Tibial nerve (tissue), 3 donors: Measurements from ENCODE around the gene CCDC117.

Experiments
- POLR2A ChIP-seq, 2 donors: fragments of 450-650 bp; IDR thresholded peaks; one replicate each; pipeline ENCODE4 v1.6.1; 2017; ENCODE audit warnings: antibody characterized with exemption in 2 of 2, mild to moderate bottlenecking in 2 of 2, moderate library complexity in 2 of 2
- TF ChIP-seq, protein P1 (sequence below), 5 experiments: fragments of 200-600 bp in 3 of 5; fragments of 450-650 bp in 2 of 5; sonication (generic) in 3 of 5; IDR thresholded peaks; one replicate each; pipeline ENCODE4 v1.5.1; 2016 to 2019; ENCODE audit warnings: antibody characterized with exemption in 5 of 5, mild to moderate bottlenecking in 3 of 5, moderate library complexity in 2 of 5

DNA sequence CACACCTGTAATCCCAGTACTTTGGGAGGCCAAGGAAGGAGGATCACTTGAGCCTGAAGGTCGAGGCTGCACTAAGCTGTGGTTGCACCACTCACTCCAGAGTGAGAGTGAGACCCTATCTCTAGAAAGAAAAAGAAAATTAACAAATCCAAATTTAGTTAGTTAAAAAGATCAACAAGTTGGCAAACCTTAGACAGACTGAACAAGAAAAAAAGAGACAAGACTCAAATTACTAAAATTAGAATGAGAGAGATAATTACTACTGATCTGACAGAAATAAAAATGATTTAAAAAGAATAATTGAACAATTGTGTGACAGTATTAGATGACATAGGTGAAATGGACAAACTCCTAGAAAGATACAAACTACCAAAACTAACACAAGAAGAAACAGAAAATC, 44.5 kb upstream of the CCDC117 start:
- no peak for TF ChIP-seq POLR2A (IDR thresholded peaks at IDR 0.05)
- TF ChIP-seq, protein P1, sequence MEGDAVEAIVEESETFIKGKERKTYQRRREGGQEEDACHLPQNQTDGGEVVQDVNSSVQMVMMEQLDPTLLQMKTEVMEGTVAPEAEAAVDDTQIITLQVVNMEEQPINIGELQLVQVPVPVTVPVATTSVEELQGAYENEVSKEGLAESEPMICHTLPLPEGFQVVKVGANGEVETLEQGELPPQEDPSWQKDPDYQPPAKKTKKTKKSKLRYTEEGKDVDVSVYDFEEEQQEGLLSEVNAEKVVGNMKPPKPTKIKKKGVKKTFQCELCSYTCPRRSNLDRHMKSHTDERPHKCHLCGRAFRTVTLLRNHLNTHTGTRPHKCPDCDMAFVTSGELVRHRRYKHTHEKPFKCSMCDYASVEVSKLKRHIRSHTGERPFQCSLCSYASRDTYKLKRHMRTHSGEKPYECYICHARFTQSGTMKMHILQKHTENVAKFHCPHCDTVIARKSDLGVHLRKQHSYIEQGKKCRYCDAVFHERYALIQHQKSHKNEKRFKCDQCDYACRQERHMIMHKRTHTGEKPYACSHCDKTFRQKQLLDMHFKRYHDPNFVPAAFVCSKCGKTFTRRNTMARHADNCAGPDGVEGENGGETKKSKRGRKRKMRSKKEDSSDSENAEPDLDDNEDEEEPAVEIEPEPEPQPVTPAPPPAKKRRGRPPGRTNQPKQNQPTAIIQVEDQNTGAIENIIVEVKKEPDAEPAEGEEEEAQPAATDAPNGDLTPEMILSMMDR (IDR thresholded peaks at IDR 0.05), result no peak
